HG03025 (cell line): Measurements from ENCODE around the gene RXRA.

ENCODE experiments used
- ATAC-seq: cut with Tn5 transposase; IDR thresholded peaks from one replicate; pipeline ENCODE4 v1.9.1; 2021; ENCODE audit warnings: mild to moderate bottlenecking, moderate library complexity; ENCODE audit not compliant: unreplicated experiment, low FRiP score

RXRA gene

GRCh38 chr9:134475011-134475790, 148.9 kb downstream of the RXRA start:
- no peak for ATAC-seq

GRCh38 chr9:134476272-134476941, 150.2 kb downstream of the RXRA start:
- no peak for ATAC-seq

- no peak for ATAC-seq
Measured at GRCh38 chr9:134476942-134477335, 150.7 kb downstream of the RXRA start.

GRCh38 chr9:134477342-134477925, 151.2 kb downstream of the RXRA start:
- no peak for ATAC-seq

GRCh38 chr9:134477927-134478326, 151.7 kb downstream of the RXRA start:
- no peak for ATAC-seq

- no peak for ATAC-seq
Measured at GRCh38 chr9:134481762-134482161, 155.5 kb downstream of the RXRA start.

GRCh38 chr9:134482226-134482625, 156.0 kb downstream of the RXRA start:
- no peak for ATAC-seq

- ATAC-seq: no peak
Measured at GRCh38 chr9:134483361-134484184, 157.3 kb downstream of the RXRA start.

- no peak for ATAC-seq
Measured at GRCh38 chr9:134484479-134484878, 158.2 kb downstream of the RXRA start.

- no peak for ATAC-seq
Measured at GRCh38 chr9:134485653-134486052, 159.4 kb downstream of the RXRA start.

- no peak for ATAC-seq
Measured at GRCh38 chr9:134486143-134486591, 159.9 kb downstream of the RXRA start.

- ATAC-seq: no peak
Measured at GRCh38 chr9:134486596-134486995, 160.3 kb downstream of the RXRA start.
